H1 (cell line): ENCODE results near the gene VSIG10L.

Experiments
- CTCF ChIP-seq, 3 experiments: IDR thresholded peaks; 1 replicate in 2 of 3; 2 replicates in 1 of 3; pipeline versions ENCODE4 v1.5.1 to v1.6.1; 2011; ENCODE audit warnings: low read length in 3 of 3, mild to moderate bottlenecking in 3 of 3, inconsistent platforms in 2 of 3, low read depth in 1 of 3, moderate library complexity in 1 of 3; ENCODE audit not compliant: insufficient read depth in 1 of 3; ENCODE audit errors: control extremely low read depth in 1 of 3
- EZH2 ChIP-seq: fragments of 200-600 bp; sonication (generic); IDR thresholded peaks from 2 replicates; pipeline ENCODE4 v1.7.1; 2012; ENCODE audit warnings: low read depth, mild to moderate bottlenecking, moderate library complexity, low read length, inconsistent platforms; ENCODE audit not compliant: severe bottlenecking
- FOSL1 ChIP-seq: IDR thresholded peaks from 2 replicates; pipeline ENCODE4 v1.6.1; 2011; ENCODE audit warnings: mild to moderate bottlenecking, low read depth, low read length, moderate library complexity; ENCODE audit not compliant: insufficient read depth
- GTF2F1 ChIP-seq: IDR thresholded peaks from 2 replicates; pipeline ENCODE4 v1.6.1; 2012; ENCODE audit warnings: low read depth, low read length, improper control_type of control experiment, borderline replicate concordance
- MAFK ChIP-seq: IDR thresholded peaks from 2 replicates; pipeline ENCODE4 v1.6.1; 2012; ENCODE audit warnings: low read depth, mild to moderate bottlenecking, improper control_type of control experiment, low read length
- NANOG ChIP-seq: IDR thresholded peaks from 2 replicates; pipeline ENCODE4 v1.6.1; 2011; ENCODE audit warnings: low read length, low read depth, mild to moderate bottlenecking, inconsistent platforms; ENCODE audit not compliant: insufficient read depth, poor library complexity, severe bottlenecking
- POLR2A ChIP-seq, 2 experiments: IDR thresholded peaks; 1 replicate in 1 of 2; 2 replicates in 1 of 2; pipeline ENCODE4 v1.6.1; 2011; ENCODE audit warnings: low read depth in 2 of 2, low read length in 2 of 2, mild to moderate bottlenecking in 2 of 2; ENCODE audit errors: control extremely low read depth in 1 of 2
- RBBP5 ChIP-seq: IDR thresholded peaks from 2 replicates; pipeline ENCODE4 v1.7.1; 2012; ENCODE audit warnings: low read depth, mild to moderate bottlenecking, inconsistent platforms, low read length, moderate library complexity, borderline replicate concordance
- RFX5 ChIP-seq: IDR thresholded peaks from 2 replicates; pipeline ENCODE4 v1.6.1; 2011; ENCODE audit warnings: low read depth, low read length, improper control_type of control experiment, borderline replicate concordance
- SIN3A ChIP-seq, 2 experiments: IDR thresholded peaks in 1 of 2; conservative IDR thresholded peaks in 1 of 2; 2 replicates each; pipeline ENCODE4 v1.6.1; 2011 to 2012; ENCODE audit warnings: low read length in 2 of 2, improper control_type of control experiment in 1 of 2, low read depth in 1 of 2, mild to moderate bottlenecking in 1 of 2
- SP1 ChIP-seq: IDR thresholded peaks from 2 replicates; pipeline ENCODE4 v1.6.1; 2011; ENCODE audit warnings: low read depth, low read length
- TEAD4 ChIP-seq: IDR thresholded peaks from 2 replicates; pipeline ENCODE4 v1.6.1; 2012; ENCODE audit warnings: low read depth, low read length, inconsistent platforms, mixed read lengths
- USF2 ChIP-seq: IDR thresholded peaks from 2 replicates; pipeline ENCODE4 v1.6.1; 2011; ENCODE audit warnings: low read length, improper control_type of control experiment

DNA sequence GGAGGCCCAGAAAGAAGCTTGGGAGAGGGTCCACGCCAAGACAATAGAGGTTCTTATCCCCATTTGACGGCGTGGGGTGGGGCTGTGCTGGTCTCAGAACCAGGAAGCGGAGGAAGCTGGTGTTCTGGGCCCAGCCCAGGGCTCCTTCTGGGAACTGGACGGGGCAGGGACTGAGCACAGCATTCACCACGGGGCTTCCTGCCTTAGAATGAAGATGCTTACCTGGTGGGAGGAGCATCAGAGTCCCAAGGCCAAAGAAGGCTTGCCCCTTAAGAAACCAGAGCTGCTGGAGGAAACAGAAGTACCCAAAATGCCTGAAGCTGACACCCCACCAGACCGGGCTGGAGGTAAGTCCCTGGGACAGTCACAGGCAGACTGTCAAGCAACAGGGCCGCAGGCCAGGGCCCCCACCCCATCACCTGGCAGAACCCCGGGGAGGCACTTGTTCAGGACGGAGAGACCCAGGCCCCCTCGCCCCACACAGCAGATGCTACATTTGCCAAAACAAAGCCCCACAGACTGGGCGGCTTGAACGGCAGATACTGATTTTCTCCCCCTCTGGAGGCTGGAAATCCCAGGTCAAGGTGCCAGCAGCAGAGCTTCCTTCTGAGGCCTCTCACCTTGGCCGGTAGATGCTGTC, 48.2 kb downstream of the VSIG10L start:
- no peak for TF ChIP-seq RFX5
- TF ChIP-seq USF2 = no peak
- no peak for TF ChIP-seq RBBP5
- TF ChIP-seq CTCF (IDR thresholded peaks at IDR 0.05; ENCODE audit: control extremely low read depth in 1 of 3, insufficient read depth in 1 of 3, low read depth in 1 of 3, low read length in 3 of 3) = no peak
- TF ChIP-seq GTF2F1 = no peak
- no peak for TF ChIP-seq FOSL1
- TF ChIP-seq POLR2A (IDR thresholded peaks at IDR 0.05; ENCODE audit: control extremely low read depth in 1 of 2, low read depth in 2 of 2, low read length in 2 of 2) = no peak
- no peak for TF ChIP-seq SP1
- no peak for TF ChIP-seq TEAD4
- TF ChIP-seq NANOG = no peak
- no peak for TF ChIP-seq EZH2
- no peak for TF ChIP-seq MAFK
- no peak for TF ChIP-seq SIN3A (conservative IDR thresholded peaks at IDR 0.05 in 1 of 2, IDR thresholded peaks at IDR 0.05 in 1 of 2; ENCODE audit: low read depth in 1 of 2, low read length in 2 of 2)
